Sciatic nerve (tissue), 2 donors: ENCODE data around the gene ZSCAN18. TPM values are rescaled to one million over a fixed set of nuclear protein-coding genes. Genes with fewer than 3 reads are reported as not detected.

Experiments
- ATAC-seq: fragments of 200-7000 bp; cut with Tn5 transposase; one replicate; pipeline ENCODE4 v1.9.1; 2020; ENCODE audit warnings: mild to moderate bottlenecking, moderate library complexity
- DNase-seq: peaks from one replicate; pipeline ENCODE4 v3.0.0-alpha.2; 2020; ENCODE audit warnings: low spot score
- intact Hi-C: fragments of 100-400 bp; cut with DNase I; formaldehyde crosslinking; loops from one replicate; pipeline ENCODE4 v1.14.2; 2022
- total RNA-seq: library from RNA; stranded (reverse); fragmentation: NEBNext Ultra II Directional; extraction: Animal tissue kit (Norgen Biotek cat#: 25700); gene quantifications from one replicate; pipeline ENCODE4 v1.2.1, GENCODE V29; 2021
- donor health status: DM: no; HTN: no; CAD: no.
- donor health status: DM: no; HTN: no; CAD: no.

ZSCAN18 gene
- total RNA-seq, 1 donor from 2014 or later = 70.1 TPM

GRCh38 chr19:58052256-58052655 lies 45.8 kb downstream of the ZSCAN18 start:
- intact Hi-C loops = no loop called here
- DNase-seq = no peak
- ATAC-seq = no peak

GRCh38 chr19:58047672-58048071 lies 50.4 kb downstream of the ZSCAN18 start:
- intact Hi-C loops = no loop called here
- ATAC-seq (no peak), DNase-seq (no peak)

GRCh38 chr19:58046856-58047255 lies 51.2 kb downstream of the ZSCAN18 start:
- DNase-seq (no peak), ATAC-seq (no peak)
- intact Hi-C loops = no loop called here

GRCh38 chr19:58045411-58046050 lies 52.5 kb downstream of the ZSCAN18 start:
- no peak for DNase-seq
- ATAC-seq = no peak
- intact Hi-C loops = no loop called here

GRCh38 chr19:58044886-58045285 lies 53.1 kb downstream of the ZSCAN18 start:
- DNase-seq = no peak
- intact Hi-C loops = no loop called here
- ATAC-seq = no peak

- intact Hi-C loops = no loop called here
- ATAC-seq (no peak), DNase-seq (no peak)
Observed at GRCh38 chr19:58044391-58044790, 53.6 kb downstream of the ZSCAN18 start.

- ATAC-seq (no peak), DNase-seq (no peak)
- intact Hi-C loops = no loop called here
Observed at GRCh38 chr19:58042495-58043340, 55.3 kb downstream of the ZSCAN18 start.

- ATAC-seq = no peak
- DNase-seq = no peak
- intact Hi-C loops = no loop called here
Observed at GRCh38 chr19:58040751-58041525, 57.1 kb downstream of the ZSCAN18 start.

- intact Hi-C loops = no loop called here
- ATAC-seq (no peak), DNase-seq (no peak)
Observed at GRCh38 chr19:58038688-58039204, 59.3 kb downstream of the ZSCAN18 start.

- intact Hi-C loops = no loop called here
- ATAC-seq (no peak), DNase-seq (no peak)
Observed at GRCh38 chr19:58037927-58038687, 59.9 kb downstream of the ZSCAN18 start.

GRCh38 chr19:58035863-58036262 lies 62.2 kb downstream of the ZSCAN18 start:
- ATAC-seq (no peak), DNase-seq (no peak)
- intact Hi-C loops = no loop called here

GRCh38 chr19:58034477-58034793 lies 63.6 kb downstream of the ZSCAN18 start:
- no peak for ATAC-seq
- intact Hi-C loops = no loop called here
- no peak for DNase-seq

Other genes starting within 250 kb of the ZSCAN18 start
- 40.1 TPM for gene ZNF587, start 248.4 kb downstream of the ZSCAN18 start, total RNA-seq
- 10.2 TPM for gene ZNF814, start 209.2 kb downstream of the ZSCAN18 start, total RNA-seq
- 24.8 TPM for gene ZNF417, start 181.6 kb downstream of the ZSCAN18 start, total RNA-seq
- gene ZNF418, start 162.8 kb downstream of the ZSCAN18 start, total RNA-seq = 14.0 TPM
- 6.5 TPM for gene ZNF256, start 150.5 kb downstream of the ZSCAN18 start, total RNA-seq
- 0.94 TPM for gene C19orf18, start 123.7 kb downstream of the ZSCAN18 start, total RNA-seq
- 20.3 TPM for gene ZNF606, start 95.4 kb downstream of the ZSCAN18 start, total RNA-seq
- gene ZSCAN1, start 64.2 kb downstream of the ZSCAN18 start, total RNA-seq = 0.40 TPM
- 11.0 TPM for gene ZNF135, start 38.9 kb downstream of the ZSCAN18 start, total RNA-seq
- 11.8 TPM for gene ZNF329, start 52.6 kb upstream of the ZSCAN18 start, total RNA-seq
- gene ZNF274, start 84.8 kb upstream of the ZSCAN18 start, total RNA-seq = 32.0 TPM
- 28.9 TPM for gene ZNF544, start 130.7 kb upstream of the ZSCAN18 start, total RNA-seq
- 6.9 TPM for gene ZNF8, start 180.7 kb upstream of the ZSCAN18 start, total RNA-seq
- gene ERVK3-1, start 207.1 kb upstream of the ZSCAN18 start, total RNA-seq = 32.9 TPM
- 4.5 TPM for gene ZSCAN22, start 228.8 kb upstream of the ZSCAN18 start, total RNA-seq